Measurements from ENCODE around the gene TMOD1.

TMOD1 gene

DNA sequence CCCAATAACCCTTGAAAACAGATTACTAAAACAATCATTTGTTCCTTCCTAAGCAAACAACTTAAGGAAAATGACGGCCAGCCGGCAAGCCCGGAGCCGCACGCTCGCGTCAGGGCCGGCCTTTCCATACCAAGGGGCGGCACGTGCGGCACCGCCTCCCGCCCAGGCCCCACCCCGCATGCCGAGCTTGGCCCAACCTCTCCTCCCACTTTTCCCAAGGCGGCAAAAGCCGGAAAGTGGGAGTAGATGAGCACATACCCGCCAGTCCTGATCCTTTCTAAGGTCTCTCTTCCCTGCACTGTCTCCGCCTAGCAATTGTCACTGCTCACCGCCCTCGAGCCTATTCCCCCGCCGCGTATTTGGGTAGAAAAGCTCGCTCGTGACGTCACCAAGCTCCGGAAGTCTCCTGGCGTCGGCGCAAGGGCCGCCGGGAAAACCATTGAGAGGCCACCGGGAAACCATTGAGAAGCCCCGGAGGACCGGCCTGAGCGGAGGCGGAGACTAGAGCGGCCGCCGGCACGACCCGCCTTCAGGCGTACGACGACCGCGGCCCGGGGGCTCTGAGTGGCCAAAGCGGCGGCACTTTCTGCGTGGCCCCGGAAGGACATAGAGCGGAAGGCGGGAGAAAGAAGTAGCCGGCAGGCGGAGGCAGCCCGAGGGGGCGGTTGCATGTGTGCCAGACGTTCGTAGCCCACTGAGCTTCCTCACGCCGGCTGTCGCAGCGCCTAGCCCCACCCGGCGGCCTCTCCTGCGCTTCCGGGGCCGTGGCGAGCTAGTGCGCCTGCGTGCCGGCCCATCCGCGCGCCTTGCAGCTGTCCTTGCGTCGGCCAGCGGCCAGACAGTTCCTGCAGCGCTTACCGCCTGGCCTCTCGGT, 131.8 kb downstream of the TMOD1 start, which contains the start of the genes NCBP1 and TSTD2:
NCBP1 (plus strand) TSS at position 837 of the 874 bp plus-strand sequence. CDS start 61 bp downstream, outside the sequence.
TSTD2 (minus strand) TSS at position 384 of the 874 bp plus-strand sequence. CDS start 5,806 bp downstream, outside the sequence.
- Histone ChIP-seq H3K36me3 (replicated peaks) (no peaks in the 10 kb centered on the region), H3K4me3 (peak within 1 kb of the TSS; percentile 86), H3K9me3 (no peaks in the 10 kb centered on the region), H3K27me3 (ENCODE audit: low read depth) (no peaks in the 10 kb centered on the region), H3K4me1 (peaks cover 15% of the 10 kb centered on the region)
- peak; percentile 96 for DNase-seq (ENCODE audit: low spot score in 2 of 2)
- in situ Hi-C loops (cut with MboI; ENCODE audit: low sequenced_read_pairs): no loop called here

- DNase-seq (ENCODE audit: low spot score in 2 of 2): no peak
- H3K4me1 ChIP-seq: peaks cover 15% of the 10 kb centered on the region
Measured at GRCh38 chr9:97633859-97634490, 132.5 kb downstream of the TMOD1 start.

GRCh38 chr9:97635026-97635425, 133.6 kb downstream of the TMOD1 start:
- in situ Hi-C loops (cut with MboI; ENCODE audit: low sequenced_read_pairs): no loop called here
- Histone ChIP-seq H3K4me3 (peak overlapping the region; percentile 86), H3K36me3 (replicated peaks) (no peaks in the 10 kb centered on the region), H3K27me3 (ENCODE audit: low read depth) (no peaks in the 10 kb centered on the region), H3K4me1 (peaks cover 14% of the 10 kb centered on the region), H3K9me3 (no peaks in the 10 kb centered on the region)
- no peak for DNase-seq (ENCODE audit: low spot score in 2 of 2)

More at GRCh38 chr9:97633859-97634490, 132.5 kb downstream of the TMOD1 start:
- Histone ChIP-seq H3K36me3 (replicated peaks) (no peaks in the 10 kb centered on the region), H3K4me3 (peak overlapping the region; percentile 86), H3K27me3 (ENCODE audit: low read depth) (no peaks in the 10 kb centered on the region), H3K9me3 (no peaks in the 10 kb centered on the region)
- in situ Hi-C loops (cut with MboI; ENCODE audit: low sequenced_read_pairs): no loop called here

DNA sequence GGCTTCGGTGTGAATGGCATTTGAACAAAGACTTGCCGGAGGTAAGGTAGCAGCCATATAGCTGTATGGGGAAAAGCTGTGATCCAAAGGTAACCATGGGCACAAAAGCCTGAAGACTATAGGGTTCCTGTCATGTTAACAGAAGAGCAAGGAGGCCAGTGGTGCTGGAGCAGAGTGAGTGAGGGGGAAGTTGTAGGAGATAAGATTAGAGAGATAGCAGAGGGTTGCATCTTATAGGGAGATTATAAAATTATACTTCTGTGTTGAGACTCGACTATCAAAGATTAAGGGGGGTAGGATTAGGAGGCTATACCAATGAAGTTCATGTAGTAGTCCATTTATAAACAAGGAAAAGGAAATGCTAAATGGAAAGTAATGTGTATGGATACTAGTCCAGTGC, 135.4 kb downstream of the TMOD1 start:
- no peaks in the 10 kb centered on the region for H3K27me3 ChIP-seq (ENCODE audit: low read depth)
- peaks cover 11% of the 10 kb centered on the region for H3K36me3 ChIP-seq (replicated peaks)
- no peak overlapping the region for H3K4me3 ChIP-seq
- H3K9me3 ChIP-seq: no peaks in the 10 kb centered on the region
- in situ Hi-C loops (cut with MboI; ENCODE audit: low sequenced_read_pairs): no loop called here
- H3K4me1 ChIP-seq: peaks cover 19% of the 10 kb centered on the region
- no peak for DNase-seq (ENCODE audit: low spot score in 2 of 2)

- Histone ChIP-seq H3K36me3 (replicated peaks) (peaks cover 25% of the 10 kb centered on the region), H3K9me3 (no peaks in the 10 kb centered on the region), H3K4me1 (peaks cover 16% of the 10 kb centered on the region), H3K27me3 (ENCODE audit: low read depth) (no peaks in the 10 kb centered on the region), H3K4me3 (no peak overlapping the region)
- in situ Hi-C loops (cut with MboI; ENCODE audit: low sequenced_read_pairs): no loop called here
- no peak for DNase-seq (ENCODE audit: low spot score in 2 of 2)
Measured at GRCh38 chr9:97638666-97639065, 137.2 kb downstream of the TMOD1 start.

DNA sequence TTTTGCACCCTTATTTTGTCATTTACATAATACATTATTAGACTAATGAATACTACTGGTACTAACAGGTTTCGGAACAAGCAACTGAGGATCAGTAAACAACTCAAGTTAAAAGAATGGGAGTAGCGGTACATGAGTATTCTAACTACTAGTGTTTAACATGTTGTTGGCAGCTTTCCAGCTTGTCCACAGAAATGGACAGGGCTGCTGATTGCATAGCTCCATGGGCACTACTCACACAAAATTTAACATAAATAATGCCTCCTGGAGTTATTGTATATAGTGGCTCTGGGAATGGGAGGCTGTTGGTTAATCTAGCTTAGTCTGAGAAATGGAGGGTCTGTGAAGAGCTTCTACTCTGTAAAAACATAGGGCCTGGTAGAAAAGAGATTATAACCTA, 138.9 kb downstream of the TMOD1 start:
- H3K36me3 ChIP-seq (replicated peaks): peaks cover 35% of the 10 kb centered on the region
- peak in 1 of 2 experiments; percentile 21 for DNase-seq (ENCODE audit: low spot score in 2 of 2)
- in situ Hi-C loops (cut with MboI; ENCODE audit: low sequenced_read_pairs): no loop called here
- no peaks in the 10 kb centered on the region for H3K27me3 ChIP-seq (ENCODE audit: low read depth)
- H3K4me3 ChIP-seq: no peak overlapping the region
- peaks cover 18% of the 10 kb centered on the region for H3K4me1 ChIP-seq
- H3K9me3 ChIP-seq: no peaks in the 10 kb centered on the region

DNA sequence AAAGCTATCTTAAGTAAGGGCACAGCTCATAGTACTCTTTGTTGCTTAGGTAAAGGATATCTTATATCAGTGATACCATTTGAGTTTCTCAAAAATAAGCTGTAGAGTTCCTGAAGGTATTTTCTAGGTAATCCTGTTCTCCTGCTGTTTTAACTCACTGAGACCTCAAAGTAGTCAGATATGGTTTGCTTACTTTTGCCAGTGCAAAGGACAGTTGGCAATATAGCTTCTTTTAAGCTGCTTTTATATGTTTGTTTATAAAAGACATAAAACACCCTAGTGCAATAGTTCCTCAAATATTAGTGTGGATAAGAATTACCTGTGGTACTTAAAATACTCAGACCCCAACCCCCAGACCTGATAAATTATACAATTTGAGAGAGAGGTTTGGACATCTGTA, 144.3 kb downstream of the TMOD1 start:
- Histone ChIP-seq H3K4me1 (peaks cover 9% of the 10 kb centered on the region; the same call in 1 of the 2 replicates), H3K27me3 (ENCODE audit: low read depth) (no peaks in the 10 kb centered on the region), H3K36me3 (replicated peaks) (peaks cover 75% of the 10 kb centered on the region), H3K9me3 (no peaks in the 10 kb centered on the region), H3K4me3 (no peak overlapping the region)
- DNase-seq (ENCODE audit: low spot score in 2 of 2): no peak
- in situ Hi-C loops (cut with MboI; ENCODE audit: low sequenced_read_pairs): no loop called here

GRCh38 chr9:97647996-97648395, 146.5 kb downstream of the TMOD1 start:
- DNase-seq (ENCODE audit: low spot score in 2 of 2): no peak
- Histone ChIP-seq H3K4me3 (no peak overlapping the region), H3K27me3 (ENCODE audit: low read depth) (no peaks in the 10 kb centered on the region), H3K36me3 (replicated peaks) (peaks cover 72% of the 10 kb centered on the region), H3K4me1 (peaks cover 9% of the 10 kb centered on the region; the same call in 1 of the 2 replicates), H3K9me3 (no peaks in the 10 kb centered on the region)
- in situ Hi-C loops (cut with MboI; ENCODE audit: low sequenced_read_pairs): no loop called here

Data from HAP-1 (cell line).